GM19043 (cell line): Measurements from ENCODE around the gene OTUB2.

Source experiments
- ATAC-seq: cut with Tn5 transposase; IDR thresholded peaks from one replicate; pipeline ENCODE4 v1.9.1; 2021; ENCODE audit warnings: low read depth; ENCODE audit not compliant: unreplicated experiment

OTUB2 gene

GRCh38 chr14:93996130-93996695 lies 29.9 kb upstream of the OTUB2 start:
- ATAC-seq, result no peak

GRCh38 chr14:93997082-93997481 lies 29.1 kb upstream of the OTUB2 start, which contains the start of gene CCDC197:
CCDC197 (plus strand) TSS chr14:93997301; CDS start chr14:93998132, 831 bp downstream.
- ATAC-seq, result no peak

- ATAC-seq, result no peak
Measured at GRCh38 chr14:93997916-93998870, 27.9 kb upstream of the OTUB2 start.

GRCh38 chr14:93998871-93999403 lies 27.2 kb upstream of the OTUB2 start:
- ATAC-seq, result no peak

- no peak for ATAC-seq
Measured at GRCh38 chr14:93999573-93999972, 26.6 kb upstream of the OTUB2 start.

- no peak for ATAC-seq
Measured at GRCh38 chr14:94000267-94000666, 25.9 kb upstream of the OTUB2 start.

- no peak for ATAC-seq
Measured at GRCh38 chr14:94001016-94001415, 25.1 kb upstream of the OTUB2 start.

GRCh38 chr14:94001501-94002396 lies 24.4 kb upstream of the OTUB2 start:
- ATAC-seq, result no peak

GRCh38 chr14:94003397-94003796 lies 22.7 kb upstream of the OTUB2 start:
- no peak for ATAC-seq

GRCh38 chr14:94004015-94004414 lies 22.1 kb upstream of the OTUB2 start:
- ATAC-seq, result no peak

GRCh38 chr14:94005324-94006073 lies 20.6 kb upstream of the OTUB2 start:
- ATAC-seq, result no peak

- no peak for ATAC-seq
Measured at GRCh38 chr14:94008234-94008633, 17.9 kb upstream of the OTUB2 start.

GRCh38 chr14:94009767-94010166 lies 16.4 kb upstream of the OTUB2 start:
- peak; percentile 56 for ATAC-seq

- ATAC-seq, result no peak
Measured at GRCh38 chr14:94010625-94011024, 15.5 kb upstream of the OTUB2 start.

- no peak for ATAC-seq
Measured at GRCh38 chr14:94011795-94012194, 14.3 kb upstream of the OTUB2 start.

- no peak for ATAC-seq
Measured at GRCh38 chr14:94014382-94014781, 11.8 kb upstream of the OTUB2 start.

GRCh38 chr14:94015223-94015622 lies 10.9 kb upstream of the OTUB2 start:
- no peak for ATAC-seq

- ATAC-seq, result no peak
Measured at GRCh38 chr14:94016446-94016976, 9.6 kb upstream of the OTUB2 start.

GRCh38 chr14:94018308-94018707 lies 7.8 kb upstream of the OTUB2 start:
- no peak for ATAC-seq

- ATAC-seq, result no peak
Measured at GRCh38 chr14:94019329-94019728, 6.8 kb upstream of the OTUB2 start.
